GM21381 (cell line): ENCODE measurements around the gene TOP3A.
A peak's percentile ranks its signal among the peaks of the same experiment; 100 is the strongest.

Experiments
- ATAC-seq: cut with Tn5 transposase; IDR thresholded peaks from one replicate; pipeline ENCODE4 v1.9.1; 2021; ENCODE audit warnings: mild to moderate bottlenecking, moderate library complexity; ENCODE audit not compliant: unreplicated experiment

TOP3A gene

GRCh38 chr17:18280766-18281371 lies 33.9 kb downstream of the TOP3A start:
- ATAC-seq: no peak

DNA sequence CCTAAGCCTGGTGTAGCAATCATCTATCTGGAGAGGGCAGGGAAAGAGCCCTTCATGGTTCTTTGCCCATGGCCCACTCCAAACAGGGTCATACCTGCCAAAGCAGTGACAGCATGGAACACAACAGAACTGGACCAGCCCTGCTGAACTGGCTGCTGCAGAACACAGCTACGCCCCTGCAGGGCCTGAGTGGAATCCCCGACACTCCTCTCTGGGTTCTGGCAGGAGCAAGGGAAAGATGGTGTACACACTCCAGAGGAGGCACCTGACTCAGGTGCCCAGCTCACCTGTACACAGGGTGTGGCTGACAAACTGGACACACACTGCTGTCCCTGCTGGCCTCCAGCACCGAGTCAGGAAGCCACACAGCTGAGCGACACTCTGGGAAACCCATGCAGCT lies 34.5 kb downstream of the TOP3A start:
- no peak for ATAC-seq

GRCh38 chr17:18278867-18279266 lies 35.9 kb downstream of the TOP3A start:
- no peak for ATAC-seq

GRCh38 chr17:18277076-18277475 lies 37.7 kb downstream of the TOP3A start:
- ATAC-seq: no peak

DNA sequence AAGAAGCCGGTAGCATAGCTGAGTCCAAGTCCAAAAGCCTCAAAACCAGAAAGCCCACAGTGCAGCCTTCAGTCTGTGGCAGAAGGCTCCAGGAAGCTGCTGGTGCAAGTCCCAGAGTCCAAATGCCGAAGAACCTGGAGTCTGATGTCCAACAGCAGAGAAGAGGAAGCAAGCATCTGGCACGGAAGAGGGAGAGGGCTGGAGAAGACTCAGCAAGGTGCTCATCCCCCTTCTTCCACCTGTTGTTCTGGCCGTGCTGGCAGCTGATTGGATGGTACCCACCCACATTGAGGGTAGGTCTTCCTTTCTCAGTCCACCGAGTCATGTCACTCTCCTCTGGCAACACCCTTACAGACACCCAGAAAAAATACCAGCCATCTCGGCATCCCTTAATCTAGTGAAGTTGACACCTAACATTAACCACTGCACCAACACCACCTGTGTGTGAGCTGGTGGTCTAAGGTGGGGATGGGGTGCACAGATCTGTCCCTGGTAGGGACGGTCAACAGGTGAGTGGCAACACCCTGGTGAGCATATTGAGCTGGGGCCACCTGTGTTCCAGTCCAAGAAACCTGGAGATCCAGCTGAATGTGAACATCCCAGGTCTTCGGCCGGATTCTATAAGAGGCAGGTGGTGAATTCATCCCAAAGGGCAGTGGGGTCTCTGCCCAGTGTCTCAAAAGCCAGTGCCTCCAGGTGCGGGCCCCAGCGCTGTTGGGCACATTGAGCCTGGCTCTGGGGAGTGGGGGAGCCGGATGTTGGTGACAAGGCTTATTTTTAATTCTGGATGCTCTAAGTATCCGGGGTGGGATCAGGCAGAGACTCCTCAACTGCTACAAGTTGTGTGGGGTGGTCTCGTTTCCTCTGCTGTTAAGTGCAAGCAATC lies 44.5 kb downstream of the TOP3A start:
- ATAC-seq: no peak

DNA sequence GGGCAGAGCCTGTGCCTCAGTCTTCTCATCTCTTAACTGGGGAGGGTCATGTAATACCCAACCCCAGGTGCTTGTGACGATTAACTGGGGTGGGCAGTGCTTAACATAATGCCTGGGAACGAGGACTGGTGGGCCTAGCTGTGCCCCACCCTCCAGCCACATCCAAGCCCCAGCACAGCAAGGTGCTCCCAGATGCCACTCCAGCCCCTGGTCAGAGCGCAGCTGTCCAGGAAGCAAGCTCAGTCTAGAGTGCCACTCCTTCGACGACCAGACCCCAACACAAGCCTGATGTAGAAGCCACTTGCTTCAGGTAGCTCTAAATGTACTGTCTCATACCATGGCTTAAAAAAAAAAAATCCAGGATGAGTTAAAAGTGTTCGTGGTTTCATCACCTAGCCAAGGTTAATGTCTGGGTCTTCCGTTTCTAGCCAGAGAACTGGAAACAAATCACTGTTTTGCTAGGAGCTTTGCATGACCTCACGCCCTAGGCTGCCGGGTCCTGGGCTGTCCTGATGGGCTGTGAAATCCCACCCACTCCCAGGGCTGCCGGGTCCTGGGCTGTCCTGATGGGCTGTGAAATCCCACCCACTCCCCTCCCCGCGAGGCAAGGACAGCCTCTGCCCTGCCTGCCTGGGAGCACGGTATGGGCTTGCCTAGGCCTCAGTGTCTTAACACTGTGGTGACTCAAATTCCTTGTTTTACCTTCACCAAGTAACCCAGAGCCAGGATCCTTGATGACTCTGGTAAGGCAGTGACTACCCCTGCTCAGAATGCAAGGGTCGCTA lies 46.7 kb downstream of the TOP3A start:
- no peak for ATAC-seq

GRCh38 chr17:18267366-18267765 lies 47.4 kb downstream of the TOP3A start:
- no peak for ATAC-seq

DNA sequence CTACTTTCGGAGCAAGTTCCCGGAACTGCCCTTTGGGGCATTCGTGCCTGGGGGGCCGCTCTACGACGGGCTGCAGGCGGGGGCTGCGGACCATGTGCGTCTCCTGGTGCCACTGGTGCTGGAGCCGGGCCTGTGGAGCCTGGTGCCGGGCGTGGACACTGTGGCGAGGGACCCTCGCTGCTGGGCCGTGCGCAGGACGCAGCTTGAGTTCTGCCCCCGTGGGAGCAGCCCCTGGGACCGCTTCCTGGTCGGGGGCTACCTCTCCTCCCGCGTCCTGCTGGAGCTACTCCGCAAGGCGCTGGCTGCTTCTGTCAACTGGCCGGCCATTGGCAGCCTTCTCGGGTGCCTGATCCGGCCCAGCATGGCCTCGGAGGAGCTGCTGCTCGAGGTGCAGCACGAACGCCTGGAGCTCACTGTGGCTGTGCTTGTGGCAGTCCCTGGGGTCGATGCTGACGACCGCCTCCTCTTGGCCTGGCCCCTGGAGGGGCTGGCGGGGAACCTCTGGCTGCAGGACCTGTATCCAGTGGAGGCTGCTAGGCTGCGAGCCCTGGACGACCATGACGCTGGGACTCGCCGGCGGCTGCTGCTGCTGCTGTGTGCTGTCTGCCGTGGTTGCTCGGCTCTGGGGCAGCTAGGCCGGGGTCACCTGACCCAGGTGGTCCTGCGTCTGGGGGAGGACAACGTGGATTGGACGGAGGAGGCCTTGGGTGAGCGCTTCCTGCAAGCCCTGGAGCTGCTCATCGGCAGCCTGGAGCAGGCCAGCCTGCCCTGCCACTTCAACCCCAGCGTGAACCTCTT lies 50.7 kb downstream of the TOP3A start:
- no peak for ATAC-seq

GRCh38 chr17:18262641-18263040 lies 52.2 kb downstream of the TOP3A start:
- no peak for ATAC-seq

- no peak for ATAC-seq
Observed at GRCh38 chr17:18262111-18262510, 52.7 kb downstream of the TOP3A start.

- ATAC-seq: no peak
Observed at GRCh38 chr17:18261659-18262058, 53.1 kb downstream of the TOP3A start.

- no peak for ATAC-seq
Observed at GRCh38 chr17:18261146-18261515, 53.7 kb downstream of the TOP3A start.

GRCh38 chr17:18260332-18261145 lies 54.3 kb downstream of the TOP3A start, which contains the start of gene MIEF2:
MIEF2 (plus strand) TSS chr17:18260662; CDS start chr17:18262721, 2,059 bp downstream.
- peak; percentile 71 for ATAC-seq

GRCh38 chr17:18259621-18260331 lies 55.0 kb downstream of the TOP3A start:
- no peak for ATAC-seq

DNA sequence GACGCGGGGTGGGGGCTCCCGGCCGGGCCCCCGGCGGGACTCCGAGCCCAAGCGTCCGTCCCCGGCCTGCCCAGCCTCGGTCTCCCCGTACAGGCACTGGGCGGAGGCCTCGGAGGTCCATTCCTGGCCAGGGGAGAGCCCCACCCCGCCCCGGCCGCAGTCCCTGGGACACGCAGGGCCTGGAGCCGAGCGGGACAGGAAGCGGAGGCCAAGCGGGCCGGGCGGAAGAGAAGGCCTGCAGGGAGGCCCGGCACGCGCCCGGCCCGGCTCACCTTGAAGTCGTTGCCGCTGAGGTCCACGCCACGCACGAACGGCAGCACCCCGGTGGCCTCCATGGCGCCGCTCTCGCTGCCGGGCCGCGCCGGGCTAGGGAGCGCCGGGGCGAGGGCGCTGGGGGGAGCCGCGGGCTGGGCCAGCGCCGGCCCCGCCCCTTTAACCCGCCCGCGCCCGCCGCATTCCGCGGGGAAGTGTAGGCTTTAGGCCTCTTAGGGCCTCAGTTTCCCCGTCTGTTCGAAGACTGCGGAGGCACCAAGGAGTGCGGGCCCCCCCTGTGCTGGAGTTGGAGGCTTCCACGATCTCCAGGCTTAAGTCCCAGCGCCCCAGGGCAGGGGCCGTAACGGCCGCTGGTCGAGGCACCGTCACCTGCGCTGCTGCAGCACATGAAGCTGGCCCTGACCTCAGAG lies 56.3 kb downstream of the TOP3A start, which contains the start of gene FLII:
Gene FLII (minus strand): TSS at position 383 of the 683 bp plus-strand sequence. CDS start 48 bp downstream, at position 335.
- ATAC-seq: peak; percentile 18

- peak; percentile 24 for ATAC-seq
Observed at GRCh38 chr17:18257982-18258355, 56.8 kb downstream of the TOP3A start.

GRCh38 chr17:18257268-18257981 lies 57.4 kb downstream of the TOP3A start:
- no peak for ATAC-seq

- ATAC-seq: no peak
Observed at GRCh38 chr17:18256776-18257175, 58.0 kb downstream of the TOP3A start.
